Fibroblast of mammary gland (primary cell): ENCODE measurements around the gene FREM1.

ENCODE experiments used
- DNase-seq: peaks from one replicate; pipeline ENCODE4 v3.0.0-alpha.2; 2010; ENCODE audit warnings: low read depth
- H3K4me3 ChIP-seq: 2 replicates; pipeline ENCODE4 v1.5.1; 2011; ENCODE audit warnings: low read depth, mild to moderate bottlenecking, low read length, moderate library complexity; ENCODE audit not compliant: control insufficient read depth
- CTCF ChIP-seq: conservative IDR thresholded peaks from 2 replicates; pipeline ENCODE4 v1.5.1; 2011; ENCODE audit warnings: low read depth, low read length, inconsistent platforms; ENCODE audit not compliant: control insufficient read depth, insufficient read depth

FREM1 gene

GRCh38 chr9:14752871-14753270, 157.4 kb downstream of the FREM1 start:
- no peak for DNase-seq
- no peak for TF ChIP-seq CTCF
- no peak overlapping the region for H3K4me3 ChIP-seq

- H3K4me3 ChIP-seq: no peak overlapping the region
- DNase-seq: no peak
- TF ChIP-seq CTCF: no peak
Observed at GRCh38 chr9:14752271-14752670, 158.0 kb downstream of the FREM1 start.

- no peak for TF ChIP-seq CTCF
- DNase-seq: peak; percentile 14
- H3K4me3 ChIP-seq: no peak overlapping the region
Observed at GRCh38 chr9:14750821-14751220, 159.4 kb downstream of the FREM1 start.

GRCh38 chr9:14749741-14750211, 160.5 kb downstream of the FREM1 start:
- TF ChIP-seq CTCF: no peak
- H3K4me3 ChIP-seq: no peak overlapping the region
- no peak for DNase-seq

GRCh38 chr9:14748373-14748772, 161.9 kb downstream of the FREM1 start:
- DNase-seq: no peak
- TF ChIP-seq CTCF: no peak
- H3K4me3 ChIP-seq: no peak overlapping the region

GRCh38 chr9:14747111-14747510, 163.1 kb downstream of the FREM1 start:
- DNase-seq: no peak
- no peak for TF ChIP-seq CTCF
- no peak overlapping the region for H3K4me3 ChIP-seq

GRCh38 chr9:14746626-14747025, 163.6 kb downstream of the FREM1 start:
- no peak for DNase-seq
- H3K4me3 ChIP-seq: no peak overlapping the region
- no peak for TF ChIP-seq CTCF
